ENCODE measurements around the gene NFATC1. TPM values are rescaled to one million over a fixed set of nuclear protein-coding genes. Genes with fewer than 3 reads are reported as not detected.

Gene NFATC1
- total RNA-seq, 2 experiments from 2014 or later: 36.9 to 37.1 TPM

GRCh38 chr18:79428287-79428686 is 32.6 kb downstream of the NFATC1 start:
- no peaks in the 10 kb centered on the region for H3K27me3 Mint-ChIP-seq
- no peaks in the 10 kb centered on the region for H3K9me3 Mint-ChIP-seq
- CTCF ChIA-PET: interaction anchor here (1.0 to 1.3 kb wide), 2 partner anchors 22 to 23 kb away, joined by 3 read pairs; no protein-coding TSS in a partner anchor
- POLR2A ChIA-PET: no interaction called here
- H3K27ac Mint-ChIP-seq: no peak overlapping the region
- peaks cover 24% of the 10 kb centered on the region for H3K4me1 Mint-ChIP-seq
- peaks cover 10% of the 10 kb centered on the region for H3K36me3 Mint-ChIP-seq (ENCODE audit: low read depth)
- no peak for DNase-seq
- H3K4me3 Mint-ChIP-seq: no peak overlapping the region

GRCh38 chr18:79429381-79429780 is 33.7 kb downstream of the NFATC1 start:
- H3K9me3 Mint-ChIP-seq: no peaks in the 10 kb centered on the region
- no peak overlapping the region for H3K27ac Mint-ChIP-seq
- CTCF ChIA-PET: interaction anchor here (0.6 kb wide), 1 partner anchor 80 kb away, joined by 3 read pairs; no protein-coding TSS in a partner anchor
- peaks cover 9% of the 10 kb centered on the region for H3K36me3 Mint-ChIP-seq (ENCODE audit: low read depth)
- DNase-seq: no peak
- no peak overlapping the region for H3K4me3 Mint-ChIP-seq
- peaks cover 23% of the 10 kb centered on the region for H3K4me1 Mint-ChIP-seq
- POLR2A ChIA-PET: no interaction called here
- no peaks in the 10 kb centered on the region for H3K27me3 Mint-ChIP-seq

GRCh38 chr18:79429785-79430281 is 34.1 kb downstream of the NFATC1 start:
- POLR2A ChIA-PET: no interaction called here
- Mint-ChIP-seq H3K9me3 (no peaks in the 10 kb centered on the region), H3K27me3 (no peaks in the 10 kb centered on the region), H3K4me3 (no peak overlapping the region), H3K27ac (no peak overlapping the region), H3K4me1 (peaks cover 22% of the 10 kb centered on the region), H3K36me3 (ENCODE audit: low read depth) (peaks cover 7% of the 10 kb centered on the region)
- no peak for DNase-seq
- CTCF ChIA-PET: interaction anchor here (0.6 kb wide), 1 partner anchor 80 kb away, joined by 3 read pairs; no protein-coding TSS in a partner anchor

GRCh38 chr18:79432376-79433120 is 36.8 kb downstream of the NFATC1 start:
- H3K9me3 Mint-ChIP-seq: no peaks in the 10 kb centered on the region
- no peak for DNase-seq
- H3K27me3 Mint-ChIP-seq: no peaks in the 10 kb centered on the region
- H3K4me3 Mint-ChIP-seq: no peak overlapping the region
- H3K27ac Mint-ChIP-seq: no peak overlapping the region
- peaks cover 25% of the 10 kb centered on the region for H3K4me1 Mint-ChIP-seq
- H3K36me3 Mint-ChIP-seq (ENCODE audit: low read depth): peaks cover 5% of the 10 kb centered on the region
- ChIA-PET CTCF (no interaction called here), POLR2A (no interaction called here)

- no peaks in the 10 kb centered on the region for H3K9me3 Mint-ChIP-seq
- no peak for DNase-seq
- peaks cover 27% of the 10 kb centered on the region for H3K4me1 Mint-ChIP-seq
- POLR2A ChIA-PET: no interaction called here
- H3K27ac Mint-ChIP-seq: no peak overlapping the region
- H3K4me3 Mint-ChIP-seq: no peak overlapping the region
- H3K36me3 Mint-ChIP-seq (ENCODE audit: low read depth): peaks cover 5% of the 10 kb centered on the region
- CTCF ChIA-PET: no interaction called here
- no peaks in the 10 kb centered on the region for H3K27me3 Mint-ChIP-seq
Measured at GRCh38 chr18:79433431-79433830, 37.7 kb downstream of the NFATC1 start.

GRCh38 chr18:79434607-79435401 is 39.1 kb downstream of the NFATC1 start:
- DNase-seq: no peak
- ChIA-PET POLR2A (no interaction called here), CTCF (interaction anchor here (1.4 kb wide), 1 partner anchor 8 kb away, joined by 3 read pairs; no protein-coding TSS in a partner anchor)
- H3K27me3 Mint-ChIP-seq: no peaks in the 10 kb centered on the region
- H3K4me1 Mint-ChIP-seq: peaks cover 35% of the 10 kb centered on the region
- H3K9me3 Mint-ChIP-seq: no peaks in the 10 kb centered on the region
- H3K36me3 Mint-ChIP-seq (ENCODE audit: low read depth): peaks cover 6% of the 10 kb centered on the region
- H3K27ac Mint-ChIP-seq: no peak overlapping the region
- H3K4me3 Mint-ChIP-seq: no peak overlapping the region

- ChIA-PET POLR2A (no interaction called here), CTCF (no interaction called here)
- Mint-ChIP-seq H3K4me3 (no peak overlapping the region), H3K27ac (no peak overlapping the region), H3K27me3 (no peaks in the 10 kb centered on the region), H3K36me3 (ENCODE audit: low read depth) (peaks cover 8% of the 10 kb centered on the region), H3K4me1 (peaks cover 45% of the 10 kb centered on the region), H3K9me3 (no peaks in the 10 kb centered on the region)
- no peak for DNase-seq
Measured at GRCh38 chr18:79436556-79437275, 41.0 kb downstream of the NFATC1 start.

GRCh38 chr18:79438089-79438897 is 42.6 kb downstream of the NFATC1 start:
- no peaks in the 10 kb centered on the region for H3K9me3 Mint-ChIP-seq
- no peak overlapping the region for H3K27ac Mint-ChIP-seq
- H3K36me3 Mint-ChIP-seq (ENCODE audit: low read depth): peaks cover 9% of the 10 kb centered on the region
- CTCF ChIA-PET: interaction anchor here (1.1 kb wide), 1 partner anchor 11 kb away, joined by 3 read pairs; no protein-coding TSS in a partner anchor
- no peak for DNase-seq
- POLR2A ChIA-PET: no interaction called here
- peaks cover 48% of the 10 kb centered on the region for H3K4me1 Mint-ChIP-seq
- H3K4me3 Mint-ChIP-seq: no peak overlapping the region
- H3K27me3 Mint-ChIP-seq: no peaks in the 10 kb centered on the region

GRCh38 chr18:79438898-79439627 is 43.3 kb downstream of the NFATC1 start:
- POLR2A ChIA-PET: no interaction called here
- Mint-ChIP-seq H3K27me3 (no peaks in the 10 kb centered on the region), H3K9me3 (no peaks in the 10 kb centered on the region), H3K4me3 (no peak overlapping the region), H3K27ac (peak overlapping the region; percentile 25), H3K36me3 (ENCODE audit: low read depth) (peaks cover 9% of the 10 kb centered on the region), H3K4me1 (peaks cover 48% of the 10 kb centered on the region)
- CTCF ChIA-PET: interaction anchor here (0.6 kb wide), 1 partner anchor 11 kb away, joined by 3 read pairs; no protein-coding TSS in a partner anchor
- DNase-seq: peak; percentile 20

- ChIA-PET CTCF (interaction anchor here (0.6 kb wide), 1 partner anchor 12 kb away, joined by 3 read pairs; no protein-coding TSS in a partner anchor), POLR2A (no interaction called here)
- Mint-ChIP-seq H3K4me3 (no peak overlapping the region), H3K27ac (no peak overlapping the region), H3K4me1 (peaks cover 46% of the 10 kb centered on the region), H3K27me3 (no peaks in the 10 kb centered on the region), H3K36me3 (ENCODE audit: low read depth) (peaks cover 9% of the 10 kb centered on the region), H3K9me3 (no peaks in the 10 kb centered on the region)
- DNase-seq: no peak
Measured at GRCh38 chr18:79439628-79440023, 43.9 kb downstream of the NFATC1 start.

GRCh38 chr18:79440316-79441110 is 44.8 kb downstream of the NFATC1 start:
- Mint-ChIP-seq H3K4me1 (peaks cover 40% of the 10 kb centered on the region), H3K27ac (no peak overlapping the region), H3K27me3 (no peaks in the 10 kb centered on the region), H3K36me3 (ENCODE audit: low read depth) (peaks cover 6% of the 10 kb centered on the region), H3K9me3 (no peaks in the 10 kb centered on the region), H3K4me3 (no peak overlapping the region)
- DNase-seq: no peak
- CTCF ChIA-PET: no interaction called here
- POLR2A ChIA-PET: no interaction called here

Data from activated CD4-positive, alpha-beta T cell treated with anti-CD3 and anti-CD28 coated beads, Interleukin-2, amount 10 ng/mL, durations not matched to agents 7 days and 5 days (primary cell).